PC-3 (cell line): ENCODE data around the gene OR10H1.

Experiments used
- EZH2 ChIP-seq: fragments of 300-600 bp; sonication (generic); IDR thresholded peaks from one replicate; pipeline ENCODE4 v1.6.1; 2017; ENCODE audit warnings: antibody characterized with exemption, mild to moderate bottlenecking, low read length; ENCODE audit not compliant: unreplicated experiment
- EZH2phosphoT487 ChIP-seq: fragments of 300-600 bp; sonication (generic); IDR thresholded peaks from 2 replicates; pipeline ENCODE4 v1.6.1; 2018; ENCODE audit warnings: mild to moderate bottlenecking, antibody characterized with exemption, low read length, borderline replicate concordance
- TF ChIP-seq, protein P1 (sequence below): fragments of 300-600 bp; sonication (generic); conservative IDR thresholded peaks from 2 replicates; pipeline ENCODE4 v1.5.1; 2017; ENCODE audit warnings: antibody characterized with exemption, low read depth, mild to moderate bottlenecking, low read length

DNA sequence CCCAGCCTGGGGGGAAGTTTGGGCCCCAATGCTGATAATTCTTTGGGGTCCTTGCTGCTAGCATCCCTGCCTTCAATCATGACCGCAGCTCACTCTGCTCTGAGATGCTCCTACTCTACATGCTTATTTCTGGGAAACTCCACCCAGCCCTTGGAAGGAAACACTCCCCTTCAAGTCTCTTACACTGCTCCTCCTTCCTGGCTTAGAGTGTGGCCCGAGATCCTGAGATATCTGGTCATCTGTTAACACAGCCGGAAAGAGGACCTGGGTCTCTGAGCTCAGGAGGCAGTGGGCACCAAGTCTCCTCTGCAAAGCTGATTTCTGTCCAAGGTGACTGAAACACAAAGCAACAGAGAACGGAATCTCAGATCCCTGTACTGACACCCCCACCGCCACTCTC lies 49.4 kb upstream of the OR10H1 start:
- no peak for TF ChIP-seq EZH2
- TF ChIP-seq, protein P1, sequence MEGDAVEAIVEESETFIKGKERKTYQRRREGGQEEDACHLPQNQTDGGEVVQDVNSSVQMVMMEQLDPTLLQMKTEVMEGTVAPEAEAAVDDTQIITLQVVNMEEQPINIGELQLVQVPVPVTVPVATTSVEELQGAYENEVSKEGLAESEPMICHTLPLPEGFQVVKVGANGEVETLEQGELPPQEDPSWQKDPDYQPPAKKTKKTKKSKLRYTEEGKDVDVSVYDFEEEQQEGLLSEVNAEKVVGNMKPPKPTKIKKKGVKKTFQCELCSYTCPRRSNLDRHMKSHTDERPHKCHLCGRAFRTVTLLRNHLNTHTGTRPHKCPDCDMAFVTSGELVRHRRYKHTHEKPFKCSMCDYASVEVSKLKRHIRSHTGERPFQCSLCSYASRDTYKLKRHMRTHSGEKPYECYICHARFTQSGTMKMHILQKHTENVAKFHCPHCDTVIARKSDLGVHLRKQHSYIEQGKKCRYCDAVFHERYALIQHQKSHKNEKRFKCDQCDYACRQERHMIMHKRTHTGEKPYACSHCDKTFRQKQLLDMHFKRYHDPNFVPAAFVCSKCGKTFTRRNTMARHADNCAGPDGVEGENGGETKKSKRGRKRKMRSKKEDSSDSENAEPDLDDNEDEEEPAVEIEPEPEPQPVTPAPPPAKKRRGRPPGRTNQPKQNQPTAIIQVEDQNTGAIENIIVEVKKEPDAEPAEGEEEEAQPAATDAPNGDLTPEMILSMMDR = no peak
- no peak for TF ChIP-seq EZH2phosphoT487
